Panc1 (cell line): ENCODE data around the gene STK35. TPM values are rescaled to one million over a fixed set of nuclear protein-coding genes. Genes with fewer than 3 reads are reported as not detected.

Source experiments
- ATAC-seq: fragments of 200-7000 bp; cut with Tn5 transposase; 2 replicates; pipeline ENCODE4 v1.9.1; 2020; ENCODE audit warnings: mild to moderate bottlenecking, moderate library complexity
- BruUV-seq: library from RNA; stranded (reverse); fragments of 400-500 nt; replicated peaks from 2 replicates; lab custom pipeline; 2021; lab: Mats Ljungman, UMichigan
- CTCF ChIA-PET: fragments of 300-600 bp; sonication (Branson Sonifier 250); formaldehyde crosslinking; loops from one replicate; lab custom pipeline; 2022; ENCODE audit warnings: antibody characterized with exemption; lab: Charles Lee
- POLR2A ChIA-PET: fragments of 300-600 bp; sonication (Branson Sonifier 250); formaldehyde crosslinking; loops from one replicate; lab custom pipeline; 2022; ENCODE audit warnings: antibody characterized with exemption; lab: Charles Lee
- DNase-seq: peaks from one replicate; pipeline ENCODE4 v3.0.0-alpha.2; 2010; ENCODE audit warnings: low read depth, low spot score
- H3K27ac ChIP-seq: 2 replicates; pipeline ENCODE4 v1.5.1; 2011; ENCODE audit warnings: mild to moderate bottlenecking, low read length, inconsistent platforms
- H3K27me3 ChIP-seq: fragments of 200-500 bp; sonication (Bioruptor generic); 2 replicates; pipeline ENCODE4 v1.6.0; 2014; ENCODE audit warnings: low read length, inconsistent platforms; ENCODE audit not compliant: control insufficient read depth, insufficient read depth
- H3K36me3 ChIP-seq: fragments of 200-500 bp; sonication (Bioruptor generic); 2 replicates; pipeline ENCODE4 v1.5.1; 2014; ENCODE audit warnings: inconsistent platforms, mild to moderate bottlenecking, low read length, moderate library complexity; ENCODE audit not compliant: control insufficient read depth, insufficient read depth
- H3K4me1 ChIP-seq: 2 replicates; pipeline ENCODE4 v1.5.1; 2011; ENCODE audit warnings: inconsistent platforms, mild to moderate bottlenecking, low read length, moderate library complexity; ENCODE audit not compliant: control insufficient read depth, insufficient read depth
- H3K4me3 ChIP-seq, 2 experiments: 2 replicates each; pipeline ENCODE4 v1.5.1; 2011 to 2012; ENCODE audit warnings: low read depth in 2 of 2, low read length in 2 of 2, mild to moderate bottlenecking in 2 of 2, inconsistent platforms in 1 of 2, moderate library complexity in 1 of 2
- H3K9me3 ChIP-seq: fragments of 200-500 bp; sonication (Bioruptor generic); 2 replicates; pipeline ENCODE4 v1.5.1; 2014; ENCODE audit warnings: low read depth, mild to moderate bottlenecking, inconsistent platforms, low read length, moderate library complexity; ENCODE audit not compliant: control insufficient read depth, insufficient read depth
- CTCF ChIP-seq: fragments of 450-650 bp; IDR thresholded peaks from 2 replicates; pipeline ENCODE4 v1.5.1; 2017; ENCODE audit warnings: mild to moderate bottlenecking
- POLR2AphosphoS5 ChIP-seq: IDR thresholded peaks from 2 replicates; pipeline ENCODE4 v1.6.1; 2012; ENCODE audit warnings: mild to moderate bottlenecking, low read depth, low read length, moderate library complexity
- REST ChIP-seq, 2 experiments: IDR thresholded peaks; 2 replicates each; pipeline ENCODE4 v1.6.1; 2011 to 2012; ENCODE audit warnings: low read depth in 2 of 2, control low read depth in 1 of 2, low read length in 1 of 2, mild to moderate bottlenecking in 1 of 2, moderate library complexity in 1 of 2; ENCODE audit not compliant: insufficient read depth in 1 of 2
- SIN3A ChIP-seq: IDR thresholded peaks from 2 replicates; pipeline ENCODE4 v1.6.1; 2012; ENCODE audit warnings: low read depth, mild to moderate bottlenecking, low read length, moderate library complexity, borderline replicate concordance; ENCODE audit not compliant: insufficient read depth
- TCF7L2 ChIP-seq: IDR thresholded peaks from 2 replicates; pipeline ENCODE4 v1.6.1; 2011; ENCODE audit warnings: mild to moderate bottlenecking, low read depth, low read length, inconsistent platforms
- in situ Hi-C: cut with HindIII; loops from 2 replicates; pipeline ENCODE4 v1.10.0; 2016; ENCODE audit warnings: low sequenced_read_pairs, low pct_unique_long_range_greater_than_20kb
- intact Hi-C: fragments of 100-400 bp; cut with micrococcal nuclease; formaldehyde crosslinking; loops from one replicate; pipeline ENCODE4 v1.10.0; 2022; ENCODE audit not compliant: unreplicated experiment
- total RNA-seq: library from RNA; stranded (reverse); gene quantifications from one replicate; pipeline ENCODE4 v1.2.1, GENCODE V29; 2021; ENCODE audit not compliant: unreplicated experiment

The STK35 gene
- total RNA-seq, 1 experiment from 2014 or later, result 27.6 TPM

GRCh38 chr20:2163312-2163711 lies 61.7 kb downstream of the STK35 start:
- Histone ChIP-seq H3K9me3 (no peaks in the 10 kb centered on the region), H3K27ac (no peak overlapping the region), H3K4me1 (no peaks in the 10 kb centered on the region), H3K27me3 (no peaks in the 10 kb centered on the region; the same call in 1 of the 2 replicates), H3K36me3 (no peaks in the 10 kb centered on the region), H3K4me3 (no peak overlapping the region)
- CTCF ChIA-PET, result no interaction called here
- in situ Hi-C loops (no loop called here), intact Hi-C loops (no loop called here)
- no TSS peak for BruUV-seq
- POLR2A ChIA-PET, result no interaction called here
- ATAC-seq (no peak), DNase-seq (no peak)
- TF ChIP-seq CTCF (no peak), POLR2AphosphoS5 (no peak), REST (IDR thresholded peaks at IDR 0.05; ENCODE audit: insufficient read depth in 1 of 2, low read depth in 2 of 2, low read length in 1 of 2) (no peak), SIN3A (no peak), TCF7L2 (no peak)

- Histone ChIP-seq H3K4me3 (no peak overlapping the region), H3K27me3 (no peaks in the 10 kb centered on the region; the same call in 1 of the 2 replicates), H3K36me3 (no peaks in the 10 kb centered on the region), H3K9me3 (no peaks in the 10 kb centered on the region), H3K4me1 (no peaks in the 10 kb centered on the region), H3K27ac (no peak overlapping the region)
- intact Hi-C loops, result no loop called here
- TF ChIP-seq POLR2AphosphoS5 (no peak), SIN3A (no peak), TCF7L2 (no peak), CTCF (no peak), REST (IDR thresholded peaks at IDR 0.05; ENCODE audit: insufficient read depth in 1 of 2, low read depth in 2 of 2, low read length in 1 of 2) (no peak)
- in situ Hi-C loops, result no loop called here
- CTCF ChIA-PET, result no interaction called here
- DNase-seq (no peak), ATAC-seq (no peak)
- BruUV-seq, result no TSS peak
- POLR2A ChIA-PET, result no interaction called here
Measured at GRCh38 chr20:2163757-2164156, 62.1 kb downstream of the STK35 start.
